ENCODE data around the gene CALM3. TPM values are rescaled to one million over a fixed set of nuclear protein-coding genes. Genes with fewer than 3 reads are reported as not detected.

CALM3 gene
- total RNA-seq, 1 experiment from 2014 or later: 343 TPM

GRCh38 chr19:46598372-46598917 is 2.7 kb upstream of the CALM3 start:
- no peaks in the 10 kb centered on the region for H3K27me3 ChIP-seq (ENCODE audit: insufficient read depth, low read length)
- no peaks in the 10 kb centered on the region for H3K4me1 ChIP-seq (ENCODE audit: insufficient read depth, low read length)
- no peak overlapping the region for H2BK5ac ChIP-seq (ENCODE audit: insufficient read length, low read length)
- no peak overlapping the region for H2AK5ac ChIP-seq (ENCODE audit: insufficient read length, low read length)
- no peak overlapping the region for H3K14ac ChIP-seq (ENCODE audit: insufficient read depth, low read length)
- DNase-seq: no peak
- WGBS (ENCODE audit: extremely low coverage, insufficient read length, low lambda C conversion rate): no CpG with 5 or more reads among the region's 4 CpGs
- no peak overlapping the region for H3K56ac ChIP-seq (ENCODE audit: insufficient read length, low read depth, low read length)
- TF ChIP-seq CTCF (conservative IDR thresholded peaks at IDR 0.05): no peak
- no peak overlapping the region for H3K4me2 ChIP-seq (ENCODE audit: insufficient read depth, insufficient read length, low read length)
- H2BK12ac ChIP-seq (ENCODE audit: insufficient read length, low read depth, low read length): no peak overlapping the region
- H2BK15ac ChIP-seq (ENCODE audit: low read depth, low read length): no peak overlapping the region
- H3K79me2 ChIP-seq (ENCODE audit: insufficient read depth, low read length): peaks cover 5% of the 10 kb centered on the region; the same call in 1 of the 2 replicates
- peaks cover 5% of the 10 kb centered on the region; the same call in 1 of the 2 replicates for H3K27me3 Mint-ChIP-seq (ENCODE audit: low read depth)
- no peak overlapping the region for H3K27ac ChIP-seq (ENCODE audit: insufficient read length, low read depth, low read length)
- no peak overlapping the region for H3K18ac ChIP-seq (ENCODE audit: insufficient read length, low read depth, low read length)
- H3K36me3 Mint-ChIP-seq (ENCODE audit: insufficient read depth in 1 of 3, low read depth in 3 of 3): peaks cover 0 to 4% (median 2%) of the 10 kb centered on the region in 3 experiments; a peak in 1 of 7 replicates
- no peak overlapping the region for H4K5ac ChIP-seq (ENCODE audit: insufficient read length, low read depth, low read length)
- H3K23me2 ChIP-seq (ENCODE audit: insufficient read length, low read depth, low read length, poor library complexity, severe bottlenecking): peaks cover 12% of the 10 kb centered on the region
- H3K4ac ChIP-seq (ENCODE audit: low read depth, low read length): no peak overlapping the region
- no peak overlapping the region for H3K9ac ChIP-seq (ENCODE audit: extremely low read depth, insufficient read length, low read length)
- H4K20me1 ChIP-seq (ENCODE audit: control insufficient read depth, insufficient read depth, insufficient read length): no peaks in the 10 kb centered on the region
- H3K79me1 ChIP-seq (ENCODE audit: insufficient read depth, low read depth, low read length, poor library complexity, severe bottlenecking): peaks cover 4% of the 10 kb centered on the region
- peaks cover 3 to 9% of the 10 kb centered on the region in 2 experiments; a peak in 3 of 5 replicates for H3K9me3 Mint-ChIP-seq
- no peak overlapping the region for H3T11ph ChIP-seq (ENCODE audit: low read length)
- no peaks in the 10 kb centered on the region for H3K9me3 ChIP-seq (ENCODE audit: control insufficient read depth, low read depth, low read length)
- no peak overlapping the region for H2AFZ ChIP-seq (ENCODE audit: low read length)
- no peak overlapping the region for H3K27ac Mint-ChIP-seq
- H2BK120ac ChIP-seq (ENCODE audit: low read depth, low read length, poor library complexity, severe bottlenecking): no peak overlapping the region
- H3K23ac ChIP-seq (ENCODE audit: insufficient read length, low read depth, low read length): no peak overlapping the region
- H3K4me3 Mint-ChIP-seq: no peak overlapping the region
- no peak overlapping the region for H4K8ac ChIP-seq (replicated peaks; ENCODE audit: insufficient read length, low read depth, low read length)
- no peak overlapping the region for H2BK20ac ChIP-seq (ENCODE audit: low read depth, low read length, poor library complexity, severe bottlenecking)
- no peak overlapping the region for H4K91ac ChIP-seq (ENCODE audit: insufficient read length, low read depth, low read length)
- peaks cover 15 to 16% of the 10 kb centered on the region in 2 experiments for H3K4me1 Mint-ChIP-seq

Measured in H9 (cell line).